HG02870 (cell line): Measurements from ENCODE around the gene NDUFS7.

ENCODE experiments used
- ATAC-seq: cut with Tn5 transposase; IDR thresholded peaks from one replicate; pipeline ENCODE4 v1.9.1; 2021; ENCODE audit warnings: mild to moderate bottlenecking, moderate library complexity; ENCODE audit not compliant: unreplicated experiment

The NDUFS7 gene

GRCh38 chr19:1383312-1384084 lies at the start of gene NDUFS7:
NDUFS7 (plus strand) TSS chr19:1383907; CDS start chr19:1383927, 20 bp downstream.
- peak; percentile 69 for ATAC-seq

DNA sequence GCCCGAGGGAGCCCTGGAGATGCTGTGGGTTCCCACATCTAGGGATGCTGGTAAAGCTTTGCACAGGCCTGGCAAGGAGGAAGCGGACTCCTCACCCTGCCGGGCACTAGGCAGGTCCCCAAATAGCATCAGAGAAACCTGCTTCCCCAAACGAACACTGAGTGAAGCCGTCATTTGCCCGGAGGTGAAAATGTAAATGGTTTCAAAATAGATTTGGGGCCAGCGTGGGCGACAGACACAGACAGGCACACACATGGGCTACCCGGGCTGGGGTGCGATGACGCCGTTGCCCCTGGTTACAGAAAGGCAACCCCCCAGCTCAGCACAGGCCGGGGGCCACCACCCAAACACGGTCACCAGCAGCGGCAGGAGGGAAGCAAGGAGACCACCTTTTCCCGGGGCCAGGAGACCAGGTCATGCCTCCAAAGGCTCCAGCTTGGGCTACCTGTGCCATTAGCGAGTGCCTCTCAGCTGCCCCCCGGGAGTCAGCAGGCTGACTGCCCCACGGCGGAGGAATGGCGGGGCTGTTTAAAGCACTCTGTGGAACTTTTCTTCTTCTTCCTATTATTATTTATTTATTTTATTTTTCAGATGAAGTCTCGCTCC lies 47.5 kb upstream of the NDUFS7 start:
- no peak for ATAC-seq

- ATAC-seq, result no peak
These were observed 42.8 kb upstream of the NDUFS7 start for GRCh38 chr19:1340681-1341469.

DNA sequence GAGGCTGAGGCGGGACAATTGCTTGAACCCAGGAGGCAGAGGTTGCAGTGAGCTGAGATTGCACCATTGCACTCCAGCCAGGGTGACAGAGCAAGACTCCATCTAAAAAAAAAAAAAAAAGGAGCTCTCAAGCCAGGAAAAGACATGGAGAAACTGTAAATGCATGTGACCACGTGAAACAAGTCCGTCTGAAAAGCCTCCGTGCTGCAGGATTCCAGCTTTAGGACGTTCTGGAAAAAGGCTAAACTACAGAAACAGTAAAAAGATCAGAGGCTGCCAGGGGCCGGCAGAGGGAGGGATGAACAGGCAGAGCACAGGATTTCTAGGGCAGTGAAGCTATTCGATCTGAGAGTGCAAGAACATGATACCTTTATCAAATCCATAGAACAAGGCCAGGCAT lies 40.7 kb upstream of the NDUFS7 start:
- ATAC-seq, result no peak

GRCh38 chr19:1349211-1349610 lies 34.5 kb upstream of the NDUFS7 start:
- ATAC-seq, result no peak

GRCh38 chr19:1350867-1351266 lies 32.8 kb upstream of the NDUFS7 start:
- no peak for ATAC-seq

DNA sequence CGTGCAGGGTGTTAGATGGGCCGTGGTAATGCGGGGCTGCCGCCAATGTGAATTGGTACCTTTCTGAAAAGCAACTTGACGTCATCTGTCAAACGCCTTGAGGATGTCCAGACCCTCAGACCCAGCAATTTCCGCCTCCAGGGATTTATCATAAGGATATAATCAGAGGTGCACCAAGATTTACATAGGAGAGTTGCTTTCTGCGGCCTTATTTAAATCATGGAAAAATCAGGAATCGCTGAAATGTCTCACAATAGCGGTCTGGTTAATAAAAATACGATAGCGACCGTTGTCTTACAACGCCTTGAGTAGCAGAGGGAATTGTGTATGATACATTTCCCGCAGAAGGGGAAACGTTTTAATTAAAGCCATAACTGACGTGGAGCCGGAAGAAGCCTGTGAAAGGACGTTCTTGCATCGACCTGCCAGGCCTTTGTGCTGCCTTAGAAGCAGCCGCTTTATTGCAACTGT lies 32.3 kb upstream of the NDUFS7 start:
- ATAC-seq, result no peak

- ATAC-seq, result no peak
These were observed 30.6 kb upstream of the NDUFS7 start for GRCh38 chr19:1353144-1353543.

DNA sequence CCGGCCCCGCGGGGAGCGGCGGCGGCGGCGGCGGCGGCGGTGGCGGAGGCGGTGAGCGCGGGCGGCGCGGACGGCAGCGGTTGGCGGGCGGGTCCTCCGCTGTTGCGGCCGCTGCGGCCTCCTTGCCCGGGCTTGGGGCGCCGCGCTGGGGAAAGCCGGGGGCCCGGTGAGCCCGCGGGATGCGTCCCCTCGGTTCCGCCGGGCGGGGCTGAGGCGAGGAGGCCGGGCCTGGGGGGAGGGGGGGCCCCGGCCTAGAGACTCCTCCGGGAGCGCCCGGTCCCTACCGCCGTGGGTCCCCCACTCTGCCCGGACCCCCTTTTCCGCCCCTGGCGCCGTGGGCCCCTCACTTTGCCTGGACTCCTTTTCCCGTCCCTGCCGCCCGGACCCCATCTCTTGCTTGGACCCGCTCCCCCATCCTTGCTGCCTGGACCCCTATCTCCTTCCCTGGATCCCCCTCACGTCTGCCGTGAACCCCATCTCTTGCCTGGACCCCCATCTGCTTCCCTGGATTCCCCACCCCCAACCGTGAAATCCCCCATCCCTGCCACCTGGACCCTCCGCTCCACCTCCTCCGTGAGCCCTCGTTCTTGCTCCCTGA lies 28.6 kb upstream of the NDUFS7 start:
- peak; percentile 27 for ATAC-seq

DNA sequence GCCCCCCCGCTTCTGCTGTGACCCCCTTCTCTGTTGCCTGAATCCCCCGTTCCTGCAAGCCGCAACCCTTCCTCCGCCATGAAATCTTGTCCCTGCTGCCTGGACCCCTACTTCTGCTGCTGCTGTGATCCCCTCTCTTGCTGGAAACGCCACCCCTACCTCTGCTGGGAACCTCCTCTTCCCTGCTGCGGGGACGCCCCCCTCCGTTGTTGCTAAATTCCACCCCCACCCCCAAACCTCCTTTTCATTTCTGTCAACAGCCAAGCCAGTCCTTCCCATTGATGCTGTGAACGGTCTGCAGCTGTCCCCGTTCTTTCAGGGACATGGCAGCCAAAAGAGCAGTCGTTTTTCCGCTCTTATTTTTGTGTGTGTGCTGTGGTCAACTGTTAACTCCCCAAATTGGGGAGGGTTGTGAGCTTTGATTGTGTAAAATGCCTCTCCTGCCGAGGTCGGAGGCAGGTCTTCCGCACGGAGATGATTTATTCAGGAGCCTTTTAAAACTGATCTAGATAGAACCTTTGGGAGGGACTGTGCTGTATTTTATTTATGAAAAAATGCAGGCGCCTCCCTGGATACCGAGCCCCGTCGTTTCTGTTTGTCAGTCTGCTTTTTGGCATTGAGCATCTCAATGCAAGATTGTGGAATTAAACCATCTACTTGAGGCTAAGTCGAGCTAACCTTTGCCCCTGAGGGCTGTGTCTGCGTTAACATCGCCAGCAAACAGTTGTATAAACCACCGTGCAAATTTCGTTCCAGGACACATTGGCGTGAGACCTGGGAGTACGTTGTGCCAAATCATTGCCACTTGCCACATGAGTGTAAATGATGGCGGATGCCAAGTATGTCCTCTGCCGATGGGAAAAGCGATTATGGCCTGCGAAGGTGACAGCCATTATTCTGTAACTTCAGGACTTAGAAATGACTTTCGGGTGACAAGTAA lies 27.9 kb upstream of the NDUFS7 start:
- ATAC-seq, result no peak

DNA sequence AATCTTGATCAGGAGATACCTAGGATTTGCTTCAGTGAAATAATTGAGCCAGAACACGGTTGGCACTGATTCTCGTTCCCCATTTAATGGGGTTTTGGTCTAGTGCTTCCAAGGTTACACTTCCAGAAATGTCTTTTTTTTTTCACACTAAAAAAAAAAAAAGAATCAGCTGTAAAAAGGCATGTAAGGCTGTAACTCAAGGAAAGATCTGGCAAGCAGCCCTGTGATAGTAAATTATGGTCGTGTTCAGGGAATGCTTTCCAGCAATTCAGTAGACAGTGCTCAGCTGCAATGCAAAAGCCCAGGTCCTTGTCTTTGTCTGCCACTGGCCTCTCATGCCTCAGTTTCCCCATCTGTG lies 27.2 kb upstream of the NDUFS7 start:
- ATAC-seq, result no peak

DNA sequence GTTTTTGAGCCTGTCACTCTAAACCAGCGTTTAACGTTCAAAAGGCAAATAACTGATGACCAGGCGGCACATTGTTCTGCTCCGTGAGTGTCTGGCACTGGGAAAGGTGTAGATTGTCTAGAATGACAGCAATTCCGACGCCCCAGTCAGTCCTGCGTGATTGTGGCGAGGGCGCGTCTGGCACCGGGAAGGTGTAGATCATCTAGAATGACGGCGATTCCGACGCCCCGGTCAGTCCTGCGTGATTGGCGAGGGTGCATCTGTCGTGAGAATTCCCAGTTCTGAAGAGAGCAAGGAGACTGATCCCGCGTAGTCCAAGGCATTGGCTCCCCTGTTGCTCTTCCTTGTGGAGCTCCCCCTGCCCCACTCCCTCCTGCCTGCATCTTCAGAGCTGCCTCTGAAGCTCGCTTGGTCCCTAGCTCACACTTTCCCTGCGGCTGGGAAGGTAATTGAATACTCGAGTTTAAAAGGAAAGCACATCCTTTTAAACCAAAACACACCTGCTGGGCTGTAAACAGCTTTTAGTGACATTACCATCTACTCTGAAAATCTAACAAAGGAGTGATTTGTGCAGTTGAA lies 26.1 kb upstream of the NDUFS7 start:
- no peak for ATAC-seq

- no peak for ATAC-seq
These were observed 23.4 kb upstream of the NDUFS7 start for GRCh38 chr19:1360126-1360817.

DNA sequence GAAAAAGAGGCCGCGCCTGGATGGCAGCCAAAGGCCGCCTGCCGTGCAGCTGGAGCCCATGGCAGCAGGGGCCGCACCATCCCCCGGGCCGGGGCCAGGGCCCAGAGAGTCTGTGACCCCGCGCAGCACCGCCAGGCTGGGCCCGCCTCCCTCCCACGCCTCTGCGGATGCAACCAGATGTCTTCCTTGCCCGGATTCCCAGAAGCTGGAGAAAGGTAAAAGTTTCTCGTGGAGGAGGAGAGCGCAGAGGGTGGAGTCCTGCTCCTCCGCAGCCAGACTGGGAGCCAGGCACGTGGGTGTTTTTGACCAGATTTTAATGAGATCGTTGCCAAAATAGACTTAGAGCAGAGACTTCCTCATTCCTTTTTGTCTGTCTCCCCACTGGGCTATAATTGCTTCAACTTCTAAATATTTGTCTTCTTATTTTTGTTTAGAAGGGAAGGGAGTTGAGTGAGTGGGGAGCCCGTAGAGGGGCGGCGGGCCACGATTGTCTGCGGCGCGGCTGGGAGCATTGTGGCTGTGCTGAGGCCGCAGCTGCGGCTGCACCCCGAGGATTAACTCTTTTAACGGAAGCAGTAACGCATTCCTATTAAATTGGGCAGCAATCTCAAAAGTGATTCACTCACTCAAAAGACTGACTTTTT lies 22.8 kb upstream of the NDUFS7 start:
- no peak for ATAC-seq

- ATAC-seq, result no peak
These were observed 21.9 kb upstream of the NDUFS7 start for GRCh38 chr19:1361601-1362386.

GRCh38 chr19:1362387-1363257 lies 21.1 kb upstream of the NDUFS7 start:
- no peak for ATAC-seq

GRCh38 chr19:1363599-1363998 lies 20.1 kb upstream of the NDUFS7 start:
- no peak for ATAC-seq
